Activated CD4-positive, alpha-beta T cell treated with anti-CD3 and anti-CD28 coated beads for 36 hours (primary cell): ENCODE results near the gene CENPU. TPM values are rescaled to one million over a fixed set of nuclear protein-coding genes. Genes with fewer than 3 reads are reported as not detected.

Experiments used
- ATAC-seq: fragments of 200-7000 bp; cut with Tn5 transposase; one replicate; pipeline ENCODE4 v1.10.0; 2021; ENCODE audit warnings: mild to moderate bottlenecking, moderate library complexity
- CTCF ChIA-PET: fragments of 350-600 bp; sonication (Branson Sonifier 250); formaldehyde crosslinking; loops from one replicate; lab custom pipeline; 2021; ENCODE audit warnings: antibody characterized with exemption; lab: Charles Lee
- POLR2A ChIA-PET: fragments of 350-600 bp; sonication (Branson Sonifier 250); formaldehyde crosslinking; loops from one replicate; lab custom pipeline; 2021; ENCODE audit warnings: antibody characterized with exemption, inconsistent platforms; lab: Charles Lee
- DNase-seq: peaks from one replicate; pipeline ENCODE4 v3.0.0-alpha.2; 2020
- H3K27ac Mint-ChIP-seq: one replicate; pipeline ENCODE4 v1.8.0; 2021; ENCODE audit warnings: mixed read lengths
- H3K27me3 Mint-ChIP-seq: one replicate; pipeline ENCODE4 v1.8.0; 2021; ENCODE audit warnings: mixed read lengths
- H3K36me3 Mint-ChIP-seq: one replicate; pipeline ENCODE4 v1.8.0; 2021; ENCODE audit warnings: low read depth, mixed read lengths
- H3K4me1 Mint-ChIP-seq: one replicate; pipeline ENCODE4 v1.8.0; 2021; ENCODE audit warnings: mixed read lengths
- H3K4me3 Mint-ChIP-seq: one replicate; pipeline ENCODE4 v1.8.0; 2021; ENCODE audit warnings: mild to moderate bottlenecking, moderate library complexity, mixed read lengths
- H3K9me3 Mint-ChIP-seq: one replicate; pipeline ENCODE4 v1.8.0; 2021; ENCODE audit warnings: low read depth, mixed read lengths
- intact Hi-C, 2 experiments: fragments of 100-400 bp; cut with DNase I in 1 of 2; cut with micrococcal nuclease in 1 of 2; formaldehyde crosslinking; loops; one replicate each; pipeline versions ENCODE4 v1.14.2 to v1.15.1; 2022 to 2024; cut with DNase I, micrococcal nuclease
- total RNA-seq, 2 experiments: library from RNA; stranded (reverse); gene quantifications; one replicate each; pipeline ENCODE4 v1.2.3, GENCODE V29; 2021

CENPU gene
- total RNA-seq, 2 experiments from 2014 or later: 87.7 to 88.4 TPM

DNA sequence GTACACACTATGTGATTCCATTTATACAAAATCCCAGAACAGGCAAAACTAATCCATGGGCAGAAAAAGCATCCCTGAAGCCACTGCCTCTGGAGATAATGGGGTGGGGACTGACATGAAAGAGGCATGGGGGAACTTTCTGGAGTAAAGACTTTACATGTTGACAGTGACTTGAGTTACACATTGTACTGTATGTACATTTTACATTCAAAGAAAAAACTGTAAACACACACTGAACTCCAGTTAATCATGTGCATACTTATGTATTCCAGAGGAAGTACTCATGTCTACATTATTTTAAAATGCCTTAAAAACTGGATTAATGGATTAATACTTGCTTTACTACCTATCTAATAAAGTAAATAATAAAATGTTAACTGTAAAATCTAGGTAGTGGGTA is 21.6 kb downstream of the CENPU start:
- H3K36me3 Mint-ChIP-seq: peaks cover 58% of the 10 kb centered on the region
- no peaks in the 10 kb centered on the region for H3K27me3 Mint-ChIP-seq
- ChIA-PET POLR2A (no interaction called here), CTCF (no interaction called here)
- no peak overlapping the region for H3K27ac Mint-ChIP-seq
- no peaks in the 10 kb centered on the region for H3K4me1 Mint-ChIP-seq
- H3K4me3 Mint-ChIP-seq: no peak overlapping the region
- DNase-seq (no peak), ATAC-seq (no peak)
- intact Hi-C loops: no loop called here
- no peaks in the 10 kb centered on the region for H3K9me3 Mint-ChIP-seq

GRCh38 chr4:184706453-184706852 is 27.4 kb downstream of the CENPU start:
- POLR2A ChIA-PET: no interaction called here
- Mint-ChIP-seq H3K27ac (no peak overlapping the region), H3K4me1 (peaks cover 11% of the 10 kb centered on the region), H3K9me3 (no peaks in the 10 kb centered on the region), H3K4me3 (no peak overlapping the region), H3K27me3 (no peaks in the 10 kb centered on the region), H3K36me3 (peaks cover 68% of the 10 kb centered on the region)
- CTCF ChIA-PET: interaction anchor here (1.9 kb wide), 1 partner anchor 10 kb away, joined by 4 read pairs; no protein-coding TSS in a partner anchor
- ATAC-seq (peak; percentile 61), DNase-seq (no peak)
- intact Hi-C loops: no loop called here

GRCh38 chr4:184705692-184706091 is 28.2 kb downstream of the CENPU start:
- H3K4me1 Mint-ChIP-seq: peaks cover 11% of the 10 kb centered on the region
- no peak overlapping the region for H3K4me3 Mint-ChIP-seq
- H3K36me3 Mint-ChIP-seq: peaks cover 71% of the 10 kb centered on the region
- CTCF ChIA-PET: interaction anchor here (1.9 kb wide), 1 partner anchor 9 kb away, joined by 4 read pairs; no protein-coding TSS in a partner anchor
- no peaks in the 10 kb centered on the region for H3K27me3 Mint-ChIP-seq
- DNase-seq (no peak), ATAC-seq (peak; percentile 87)
- H3K27ac Mint-ChIP-seq: peak overlapping the region; percentile 26
- intact Hi-C loops: no loop called here
- POLR2A ChIA-PET: no interaction called here
- no peaks in the 10 kb centered on the region for H3K9me3 Mint-ChIP-seq

DNA sequence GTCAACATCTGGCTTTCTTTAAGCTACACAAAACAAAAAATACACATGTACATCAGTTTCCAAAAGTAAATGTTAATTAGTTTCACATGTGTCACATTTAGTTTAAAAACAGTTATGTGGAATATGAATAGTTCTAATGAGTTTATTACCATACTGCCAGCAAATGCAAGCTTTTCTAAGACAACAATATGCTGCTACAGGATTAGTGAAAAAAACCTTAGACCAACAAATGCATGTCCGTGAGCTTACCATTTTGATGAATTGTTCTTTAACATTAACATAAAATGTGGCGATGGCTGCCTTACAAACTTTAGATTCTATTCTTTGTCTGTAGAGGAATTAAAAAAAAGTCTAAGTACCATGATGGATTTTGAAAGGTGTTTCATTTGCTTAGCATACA is 31.8 kb downstream of the CENPU start:
- DNase-seq (no peak), ATAC-seq (no peak)
- ChIA-PET CTCF (interaction anchor here (1.2 to 1.3 kb wide), 2 partner anchors 24 to 438 kb away, joined by 3 read pairs; no protein-coding TSS in a partner anchor), POLR2A (no interaction called here)
- Mint-ChIP-seq H3K4me3 (no peak overlapping the region), H3K27me3 (no peaks in the 10 kb centered on the region), H3K36me3 (peaks cover 55% of the 10 kb centered on the region), H3K27ac (no peak overlapping the region), H3K4me1 (peaks cover 11% of the 10 kb centered on the region), H3K9me3 (no peaks in the 10 kb centered on the region)
- intact Hi-C loops: no loop called here

DNA sequence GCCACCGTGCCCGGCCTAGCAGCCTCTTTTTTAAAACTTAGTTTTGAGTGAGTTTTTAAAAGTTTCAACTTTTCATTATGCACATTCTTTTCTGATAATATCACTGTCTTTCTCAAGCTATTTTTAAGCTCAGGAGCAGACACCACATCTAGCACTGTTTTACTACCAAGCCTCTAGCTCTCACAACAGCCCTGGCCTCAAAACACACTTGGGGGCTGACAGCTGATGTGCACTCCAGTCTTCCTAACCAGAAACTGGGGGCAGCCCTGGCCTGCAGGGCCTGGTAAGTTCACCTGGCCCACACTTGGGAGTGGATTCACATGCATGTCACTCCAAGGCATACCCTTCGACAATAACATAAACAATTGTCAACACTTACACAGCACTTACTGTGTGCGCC is 34.0 kb downstream of the CENPU start:
- Mint-ChIP-seq H3K27ac (no peak overlapping the region), H3K27me3 (no peaks in the 10 kb centered on the region), H3K4me1 (no peaks in the 10 kb centered on the region), H3K9me3 (no peaks in the 10 kb centered on the region), H3K4me3 (no peak overlapping the region), H3K36me3 (peaks cover 52% of the 10 kb centered on the region)
- intact Hi-C loops: no loop called here
- DNase-seq: no peak
- POLR2A ChIA-PET: interaction anchor here (0.6 kb wide), 1 partner anchor 23 kb away, joined by 3 read pairs; no protein-coding TSS in a partner anchor
- CTCF ChIA-PET: interaction anchor here (0.7 kb wide), 2 partner anchors 432 to 449 kb away, joined by 3 to 4 read pairs; no protein-coding TSS in a partner anchor
- no peak for ATAC-seq

- Mint-ChIP-seq H3K27ac (no peak overlapping the region), H3K9me3 (no peaks in the 10 kb centered on the region), H3K27me3 (no peaks in the 10 kb centered on the region), H3K4me3 (no peak overlapping the region), H3K4me1 (no peaks in the 10 kb centered on the region), H3K36me3 (peaks cover 50% of the 10 kb centered on the region)
- POLR2A ChIA-PET: no interaction called here
- ATAC-seq (no peak), DNase-seq (no peak)
- CTCF ChIA-PET: interaction anchor here (1.1 kb wide), 1 partner anchor 11 kb away, joined by 5 read pairs; no protein-coding TSS in a partner anchor
- intact Hi-C loops: no loop called here
These were observed 35.9 kb downstream of the CENPU start for GRCh38 chr4:184697956-184698355.

- Mint-ChIP-seq H3K36me3 (peaks cover 45% of the 10 kb centered on the region), H3K4me1 (peaks cover 3% of the 10 kb centered on the region), H3K9me3 (no peaks in the 10 kb centered on the region), H3K4me3 (no peak overlapping the region), H3K27ac (no peak overlapping the region), H3K27me3 (no peaks in the 10 kb centered on the region)
- DNase-seq (no peak), ATAC-seq (no peak)
- CTCF ChIA-PET: interaction anchor here (1.1 to 2.7 kb wide), 4 partner anchors 15 to 431 kb away, joined by 3 to 8 read pairs (median 4); no protein-coding TSS in a partner anchor
- POLR2A ChIA-PET: no interaction called here
- intact Hi-C loops: no loop called here
These were observed 38.6 kb downstream of the CENPU start for GRCh38 chr4:184695178-184695896.

DNA sequence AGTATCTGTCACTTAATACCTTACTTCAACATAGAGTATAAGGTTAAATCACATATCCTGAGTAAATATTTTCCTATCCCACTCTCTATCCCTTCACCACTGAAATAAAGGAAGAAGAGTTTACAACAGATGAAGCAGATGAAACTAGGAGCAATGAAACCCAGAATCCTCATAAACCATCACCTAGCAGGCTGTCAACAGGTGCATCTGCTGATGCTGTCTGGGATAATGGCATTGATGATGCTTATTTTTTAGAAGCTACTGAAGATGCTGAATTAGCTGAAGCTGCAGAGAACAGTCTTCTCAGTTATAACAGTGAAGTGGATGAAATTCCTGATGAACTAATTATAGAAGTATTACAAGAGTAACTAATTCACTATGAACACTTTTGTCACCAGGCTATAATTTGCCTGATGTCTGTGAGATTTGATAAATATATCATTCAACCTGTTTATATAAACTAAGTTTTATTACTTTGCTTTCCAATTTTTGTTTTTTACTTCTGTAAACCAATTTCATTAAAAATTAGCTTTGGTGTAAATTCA is 39.4 kb downstream of the CENPU start:
- POLR2A ChIA-PET: no interaction called here
- no peaks in the 10 kb centered on the region for H3K27me3 Mint-ChIP-seq
- no peak overlapping the region for H3K4me3 Mint-ChIP-seq
- CTCF ChIA-PET: interaction anchor here (1.1 to 2.7 kb wide), 4 partner anchors 16 to 430 kb away, joined by 3 to 8 read pairs (median 4); no protein-coding TSS in a partner anchor
- peaks cover 3% of the 10 kb centered on the region for H3K4me1 Mint-ChIP-seq
- no peak for DNase-seq
- H3K9me3 Mint-ChIP-seq: no peaks in the 10 kb centered on the region
- intact Hi-C loops: no loop called here
- no peak for ATAC-seq
- peaks cover 45% of the 10 kb centered on the region for H3K36me3 Mint-ChIP-seq
- H3K27ac Mint-ChIP-seq: no peak overlapping the region

- Mint-ChIP-seq H3K4me3 (no peak overlapping the region), H3K36me3 (peaks cover 49% of the 10 kb centered on the region), H3K27ac (no peak overlapping the region), H3K9me3 (no peaks in the 10 kb centered on the region), H3K4me1 (peaks cover 12% of the 10 kb centered on the region), H3K27me3 (no peaks in the 10 kb centered on the region)
- intact Hi-C loops: no loop called here
- POLR2A ChIA-PET: interaction anchor here (0.7 kb wide), 1 partner anchor 239 kb away, joined by 3 read pairs; no protein-coding TSS in a partner anchor
- DNase-seq: no peak
- ATAC-seq: no peak
- CTCF ChIA-PET: no interaction called here
These were observed 40.8 kb downstream of the CENPU start for GRCh38 chr4:184693056-184693455.

DNA sequence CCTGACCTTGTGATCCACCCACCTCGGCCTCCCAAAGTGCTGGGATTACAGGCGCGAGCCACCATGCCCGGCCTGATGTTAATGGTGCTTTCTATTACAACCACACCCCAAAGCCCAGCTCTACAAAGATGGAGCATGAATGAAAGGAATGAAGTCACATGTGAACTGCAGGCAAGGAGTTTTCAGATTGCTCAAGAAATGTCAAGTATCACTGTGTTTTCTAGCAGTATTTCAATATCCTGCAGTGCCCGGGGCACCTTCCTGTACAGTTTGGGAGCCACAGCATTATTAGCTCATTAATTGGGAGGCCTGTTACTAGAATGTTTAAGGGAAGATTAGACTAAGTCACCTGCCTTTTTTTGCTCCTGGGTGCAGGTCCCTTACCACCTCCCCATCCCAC is 44.2 kb downstream of the CENPU start:
- H3K4me1 Mint-ChIP-seq: peaks cover 12% of the 10 kb centered on the region
- no peak overlapping the region for H3K4me3 Mint-ChIP-seq
- CTCF ChIA-PET: interaction anchor here (1.0 to 1.2 kb wide), 2 partner anchors 9 to 24 kb away, joined by 3 read pairs; no protein-coding TSS in a partner anchor
- POLR2A ChIA-PET: no interaction called here
- H3K9me3 Mint-ChIP-seq: no peaks in the 10 kb centered on the region
- peaks cover 33% of the 10 kb centered on the region for H3K36me3 Mint-ChIP-seq
- H3K27me3 Mint-ChIP-seq: no peaks in the 10 kb centered on the region
- H3K27ac Mint-ChIP-seq: no peak overlapping the region
- ATAC-seq (no peak), DNase-seq (no peak)
- intact Hi-C loops: no loop called here

GRCh38 chr4:184688447-184688846 is 45.4 kb downstream of the CENPU start:
- H3K4me1 Mint-ChIP-seq: peaks cover 12% of the 10 kb centered on the region
- ChIA-PET CTCF (interaction anchor here (1.2 kb wide), 1 partner anchor 23 kb away, joined by 3 read pairs; no protein-coding TSS in a partner anchor), POLR2A (no interaction called here)
- DNase-seq (peak; percentile 70), ATAC-seq (peak; percentile 94)
- intact Hi-C loops: no loop called here
- H3K9me3 Mint-ChIP-seq: no peaks in the 10 kb centered on the region
- peak overlapping the region; percentile 55 for H3K27ac Mint-ChIP-seq
- H3K4me3 Mint-ChIP-seq: no peak overlapping the region
- H3K36me3 Mint-ChIP-seq: peaks cover 24% of the 10 kb centered on the region
- no peaks in the 10 kb centered on the region for H3K27me3 Mint-ChIP-seq
